GM12878 (cell line): ENCODE measurements around the gene ANKRD45. TPM values are rescaled to one million over a fixed set of nuclear protein-coding genes. Genes with fewer than 3 reads are reported as not detected.

Experiments used
- ATAC-seq: fragments of 200-7000 bp; cut with Tn5 transposase; 3 replicates; pipeline ENCODE4 v1.9.1; 2020; ENCODE audit warnings: mild to moderate bottlenecking, moderate library complexity
- BruUV-seq: library from RNA; stranded (reverse); fragments of 400-500 nt; replicated peaks from 2 replicates; lab custom pipeline; 2021; lab: Mats Ljungman, UMichigan
- CTCF ChIA-PET: fragments of 300-600 bp; sonication (Branson Sonifier 250); formaldehyde crosslinking; extraction: SDS; loops from one replicate; lab custom pipeline; 2021; ENCODE audit warnings: inconsistent platforms; lab: Yijun Ruan, JAX
- POLR2A ChIA-PET: fragments of 350-600 bp; formaldehyde crosslinking; extraction: SDS; loops from one replicate; lab custom pipeline; 2021; ENCODE audit warnings: inconsistent platforms; lab: Charles Lee
- RAD21 ChIA-PET: fragments of 300-600 bp; sonication (Branson Sonifier 250); formaldehyde crosslinking; loops from one replicate; lab custom pipeline; 2023; ENCODE audit warnings: antibody characterized with exemption; ENCODE audit not compliant: unreplicated experiment; lab: Charles Lee
- SMC1A ChIA-PET: fragments of 300-600 bp; sonication (Branson Sonifier 250); formaldehyde crosslinking; loops from one replicate; lab custom pipeline; 2023; ENCODE audit not compliant: unreplicated experiment, uncharacterized antibody; lab: Charles Lee
- DNase-seq: peaks from one replicate; pipeline ENCODE4 v3.0.0-alpha.2; 2011; ENCODE audit warnings: low read depth, low spot score
- FAIRE-seq: peaks from 3 replicates; lab custom pipeline; 2011; peaks lifted over from hg19 to GRCh38; lab: Jason Lieb, UNC
- H2AFZ ChIP-seq: 2 replicates; pipeline ENCODE4 v1.6.0; 2011; ENCODE audit warnings: low read depth, low read length, control low read depth; ENCODE audit not compliant: control insufficient read depth
- H3K27ac ChIP-seq: 2 replicates; pipeline ENCODE4 v1.5.1; 2011; ENCODE audit warnings: control low read depth; ENCODE audit not compliant: control insufficient read depth, insufficient read depth
- H3K27me3 ChIP-seq, 2 experiments: replicated peaks in 1 of 2; 2 replicates each; pipeline versions ENCODE4 v1.6.0 to v1.6.1; 2011; ENCODE audit warnings: low read length in 1 of 2; ENCODE audit not compliant: control insufficient read depth in 2 of 2, insufficient read depth in 2 of 2
- H3K36me3 ChIP-seq, 2 experiments: 2 replicates each; pipeline ENCODE4 v1.5.1; 2011; ENCODE audit warnings: low read length in 1 of 2; ENCODE audit not compliant: control insufficient read depth in 2 of 2, insufficient read depth in 2 of 2
- H3K4me1 ChIP-seq: 2 replicates; pipeline ENCODE4 v1.6.1; 2011; ENCODE audit warnings: mild to moderate bottlenecking, low read length, moderate library complexity, mixed read lengths; ENCODE audit not compliant: control insufficient read depth, insufficient read depth
- H3K4me2 ChIP-seq: 2 replicates; pipeline ENCODE4 v1.6.0; 2011; ENCODE audit warnings: control low read depth; ENCODE audit not compliant: control insufficient read depth, insufficient read depth
- H3K4me3 ChIP-seq: fragments of 200-600 bp; sonication (generic); 2 replicates; pipeline ENCODE4 v1.5.1; 2016
- H3K79me2 ChIP-seq: 2 replicates; pipeline ENCODE4 v1.6.0; 2011; ENCODE audit warnings: low read length; ENCODE audit not compliant: control insufficient read depth, insufficient read depth
- H3K9ac ChIP-seq: 2 replicates; pipeline ENCODE4 v1.8.0; 2011; ENCODE audit warnings: low read length, control low read depth, mixed read lengths; ENCODE audit not compliant: control insufficient read depth, insufficient read depth
- H3K9me3 ChIP-seq: replicated peaks from 3 replicates; pipeline ENCODE4 v1.5.1; 2011; ENCODE audit warnings: mild to moderate bottlenecking, low read length; ENCODE audit not compliant: control insufficient read depth, insufficient read depth
- H4K20me1 ChIP-seq: 2 replicates; pipeline ENCODE4 v1.6.0; 2011; ENCODE audit not compliant: control insufficient read depth, insufficient read depth
- BRCA1 ChIP-seq: IDR thresholded peaks from 2 replicates; pipeline ENCODE4 v1.6.1; 2011; ENCODE audit warnings: low read depth, low read length, improper control_type of control experiment
- FOXM1 ChIP-seq: IDR thresholded peaks from 2 replicates; pipeline ENCODE4 v1.6.1; 2012; ENCODE audit warnings: low read depth, mild to moderate bottlenecking, inconsistent platforms, low read length, moderate library complexity
- JUNB ChIP-seq: IDR thresholded peaks from 2 replicates; pipeline ENCODE4 v1.6.1; 2016; ENCODE audit warnings: antibody characterized with exemption, mild to moderate bottlenecking
- NFIC ChIP-seq: IDR thresholded peaks from 2 replicates; pipeline ENCODE4 v1.6.1; 2012; ENCODE audit warnings: low read depth, mild to moderate bottlenecking, inconsistent platforms, low read length, moderate library complexity
- PAX8 ChIP-seq: fragments of 450-650 bp; IDR thresholded peaks from 2 replicates; pipeline ENCODE4 v1.6.1; 2017; ENCODE audit warnings: mild to moderate bottlenecking, moderate library complexity
- PML ChIP-seq: IDR thresholded peaks from 2 replicates; pipeline ENCODE4 v1.6.1; 2012; ENCODE audit warnings: low read length, inconsistent platforms
- RAD21 ChIP-seq: IDR thresholded peaks from 2 replicates; pipeline ENCODE4 v1.6.1; 2011; ENCODE audit warnings: mild to moderate bottlenecking, low read depth, low read length, moderate library complexity; ENCODE audit not compliant: insufficient read depth
- RBBP5 ChIP-seq: fragments of 200-600 bp; sonication (generic); conservative IDR thresholded peaks from 2 replicates; pipeline ENCODE4 v1.6.1; 2016
- RUNX3 ChIP-seq: IDR thresholded peaks from 2 replicates; pipeline ENCODE4 v1.6.1; 2012; ENCODE audit warnings: low read length, inconsistent platforms
- SRF ChIP-seq, 2 experiments: IDR thresholded peaks; 2 replicates each; pipeline ENCODE4 v1.6.1; 2011; ENCODE audit warnings: low read depth in 2 of 2, low read length in 2 of 2, mild to moderate bottlenecking in 1 of 2, moderate library complexity in 1 of 2
- WGBS: methylation state at CpG from one replicate; pipeline ENCODE4 v1.1.6; 2016; ENCODE audit warnings: low lambda C conversion rate; ENCODE audit not compliant: insufficient replicate concordance, insufficient coverage; ENCODE audit errors: missing lambda C conversion rate; 5-methylcytosine and 5-hydroxymethylcytosine counted together
- in situ Hi-C: fragments of 300-500 bp; cut with MboI; formaldehyde crosslinking; loops from 9 replicates; pipeline ENCODE4 v1.14.3; 2018; ENCODE audit warnings: mixed read lengths
- intact Hi-C: fragments of 100-400 bp; cut with micrococcal nuclease; formaldehyde crosslinking; loops from one replicate; pipeline ENCODE4 v1.14.2; 2022; ENCODE audit not compliant: unreplicated experiment
- polyA plus RNA-seq, 11 experiments: library from polyadenylated mRNA; depleted of rRNA in 4 of 11; unstranded in 6 of 11; stranded (reverse) in 5 of 11; fragments of >200 nt; fragmentation: Nextera tagmentation in 4 of 11; fragmentation: Illumina TruSeq in 1 of 11; extraction: Ambion mirVana in 4 of 11; extraction: Trizol in 1 of 11; gene quantifications; 1 replicate in 1 of 11; 2 replicates in 10 of 11; pipeline versions ENCODE4 v1.2.1 to v1.2.3, GENCODE V29; 2011 to 2016; ENCODE audit warnings: inconsistent platforms in 2 of 11, missing spikeins in 2 of 11, low read depth in 1 of 11
- total RNA-seq, 4 experiments: library from RNA; depleted of rRNA in 3 of 4; stranded (reverse); fragments of >200 nt in 3 of 4; fragmentation: Illumina TruSeq in 1 of 4; extraction: Trizol in 1 of 4; gene quantifications; 2 replicates each; pipeline versions ENCODE4 v1.2.1 to v1.2.3, GENCODE V29; 2013 to 2021

The ANKRD45 gene
- total and polyA plus RNA-seq, 10 of the 15 experiments (the other 5 are each of a cell fraction or from before 2014, with no cell fraction given): 0.04 to 0.15 (median 0.13) TPM; not detected in 5

DNA sequence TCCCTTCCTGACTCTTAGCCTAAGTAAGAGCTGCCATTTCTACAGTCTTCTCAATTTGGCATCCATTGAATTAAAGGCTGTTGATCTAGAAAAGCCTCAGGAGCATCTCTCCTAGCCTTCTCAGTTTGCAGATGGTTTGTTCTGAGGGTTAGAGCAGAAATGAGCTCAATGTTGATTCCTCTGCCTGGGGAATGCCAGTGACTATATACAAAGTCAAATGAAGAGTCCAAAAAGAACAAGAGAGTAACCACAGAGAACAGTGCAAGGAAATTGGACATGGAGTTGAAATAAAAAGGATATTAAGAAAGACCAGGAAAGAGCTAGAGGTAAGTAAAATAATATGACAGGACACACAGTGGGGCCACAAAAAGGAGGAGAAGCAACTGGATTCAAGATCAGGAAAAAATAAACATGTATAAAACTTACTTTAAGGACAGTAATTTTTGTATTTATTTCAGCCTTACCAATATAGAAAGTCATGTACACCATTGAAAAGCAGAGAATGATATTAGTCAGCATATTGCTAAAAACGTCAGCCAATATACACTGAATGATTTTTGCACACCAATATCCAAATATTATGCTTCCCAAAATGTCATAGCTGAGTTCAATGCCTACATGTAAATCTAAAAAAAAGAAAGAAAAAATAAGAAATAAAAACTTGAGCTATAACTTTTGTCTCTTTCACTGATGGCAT is 88.1 kb downstream of the ANKRD45 start:
- SMC1A ChIA-PET: interaction anchor here (0.7 to 1.8 kb wide), 3 partner anchors 11 to 98 kb away, joined by 3 to 6 read pairs (median 3); no protein-coding TSS in a partner anchor
- DNase-seq: no peak
- H3K9ac ChIP-seq: no peak overlapping the region
- TF ChIP-seq RAD21: no peak
- no peak; the same call in 1 of the 2 replicates for TF ChIP-seq FOXM1
- TF ChIP-seq PAX8: no peak
- TF ChIP-seq BRCA1: no peak
- peak; percentile 67; the same call in 1 of the 2 replicates for TF ChIP-seq NFIC
- no peak for TF ChIP-seq SRF (IDR thresholded peaks at IDR 0.05; ENCODE audit: low read depth in 2 of 2, low read length in 2 of 2)
- TF ChIP-seq RBBP5: no peak
- TF ChIP-seq PML: no peak
- peak; percentile 65 for TF ChIP-seq RUNX3
- peak; percentile 89 for TF ChIP-seq JUNB
- TF ChIP-seq, all 136 proteins: peak for 3
- Histone ChIP-seq H2AFZ (no peak overlapping the region), H3K79me2 (no peaks in the 10 kb centered on the region), H3K27ac (no peak overlapping the region), H3K9me3 (no peaks in the 10 kb centered on the region), H4K20me1 (no peaks in the 10 kb centered on the region), H3K27me3 (peaks cover 0 to 3% of the 10 kb centered on the region in 2 experiments; a peak in 1 of 4 replicates), H3K4me2 (no peak overlapping the region), H3K4me3 (no peak overlapping the region), H3K4me1 (no peaks in the 10 kb centered on the region), H3K36me3 (no peaks in the 10 kb centered on the region)
- intact Hi-C loops (no loop called here), in situ Hi-C loops (no loop called here)
- 0% methylated on average over 1 of the region's 1 CpG for WGBS
- ChIA-PET RAD21 (interaction anchor here (1.2 kb wide), 1 partner anchor 166 kb away, joined by 3 read pairs; no protein-coding TSS in a partner anchor), CTCF (interaction anchor here (0.7 to 1.8 kb wide), 4 partner anchors 10 to 152 kb away, joined by 3 to 5 read pairs (median 4); no protein-coding TSS in a partner anchor), POLR2A (interaction anchor here (0.6 kb wide), 2 partner anchors 164 to 602 kb away, joined by 3 to 5 read pairs; no protein-coding TSS in a partner anchor)
- FAIRE-seq (no peak), ATAC-seq (peak; percentile 45; the same call in 1 of the 3 replicates)
- BruUV-seq: no TSS peak
